ENCODE measurements around the gene FEV. TPM values are rescaled to one million over a fixed set of nuclear protein-coding genes. Genes with fewer than 3 reads are reported as not detected.

Gene FEV
- polyA plus RNA-seq, 1 donor (not counting 4 experiments of a cell fraction or from before 2014, with no cell fraction given) = not detected

DNA sequence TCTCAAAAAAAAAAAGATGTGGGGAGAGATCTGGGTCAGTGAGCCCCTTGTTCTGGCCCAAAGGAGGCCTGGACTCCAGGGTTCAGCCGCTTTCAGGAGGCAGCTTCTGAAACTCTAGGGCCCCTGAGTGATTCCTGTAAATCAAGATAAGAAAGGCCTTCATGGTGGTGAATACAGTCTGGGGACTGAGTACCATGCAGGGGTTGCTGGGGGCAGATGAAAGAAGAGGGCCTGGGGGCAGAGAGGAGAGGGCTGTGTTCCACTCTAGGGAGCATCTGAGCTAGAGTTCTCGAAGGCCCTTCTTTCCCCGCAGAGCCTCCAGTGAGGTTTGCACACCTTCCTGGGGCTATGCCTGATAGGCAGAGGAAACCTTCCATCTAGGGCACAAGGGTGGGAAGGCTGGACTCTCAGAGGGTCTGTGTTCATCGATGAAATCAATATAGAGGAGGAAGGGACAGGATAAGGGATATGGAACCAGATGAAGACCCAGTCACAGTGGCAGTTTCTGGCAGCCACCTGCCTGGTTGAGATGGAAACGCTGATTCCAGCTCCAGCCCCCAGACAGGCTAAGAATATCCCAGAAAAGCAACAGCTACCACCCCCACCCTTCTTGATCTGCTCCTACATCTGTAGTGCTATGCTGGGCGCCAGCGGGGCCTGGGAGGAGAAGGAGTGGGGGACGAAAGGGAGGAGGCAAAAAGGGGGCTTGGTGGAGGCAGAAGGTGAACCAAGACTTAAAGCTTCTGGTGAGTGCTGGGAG, 30.3 kb downstream of the FEV start:
- H3K9ac ChIP-seq (ENCODE audit: control insufficient read depth, extremely low read depth, insufficient read depth, low read length) = no peak overlapping the region
- H2AFZ ChIP-seq (ENCODE audit: control insufficient read depth, low read length) = no peak overlapping the region
- no peak for TF ChIP-seq EZH2 (IDR thresholded peaks at IDR 0.05; ENCODE audit: low read length)
- TF ChIP-seq, protein P1, sequence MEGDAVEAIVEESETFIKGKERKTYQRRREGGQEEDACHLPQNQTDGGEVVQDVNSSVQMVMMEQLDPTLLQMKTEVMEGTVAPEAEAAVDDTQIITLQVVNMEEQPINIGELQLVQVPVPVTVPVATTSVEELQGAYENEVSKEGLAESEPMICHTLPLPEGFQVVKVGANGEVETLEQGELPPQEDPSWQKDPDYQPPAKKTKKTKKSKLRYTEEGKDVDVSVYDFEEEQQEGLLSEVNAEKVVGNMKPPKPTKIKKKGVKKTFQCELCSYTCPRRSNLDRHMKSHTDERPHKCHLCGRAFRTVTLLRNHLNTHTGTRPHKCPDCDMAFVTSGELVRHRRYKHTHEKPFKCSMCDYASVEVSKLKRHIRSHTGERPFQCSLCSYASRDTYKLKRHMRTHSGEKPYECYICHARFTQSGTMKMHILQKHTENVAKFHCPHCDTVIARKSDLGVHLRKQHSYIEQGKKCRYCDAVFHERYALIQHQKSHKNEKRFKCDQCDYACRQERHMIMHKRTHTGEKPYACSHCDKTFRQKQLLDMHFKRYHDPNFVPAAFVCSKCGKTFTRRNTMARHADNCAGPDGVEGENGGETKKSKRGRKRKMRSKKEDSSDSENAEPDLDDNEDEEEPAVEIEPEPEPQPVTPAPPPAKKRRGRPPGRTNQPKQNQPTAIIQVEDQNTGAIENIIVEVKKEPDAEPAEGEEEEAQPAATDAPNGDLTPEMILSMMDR (optimal IDR thresholded peaks at IDR 0.05 in 1 of 3, IDR thresholded peaks at IDR 0.05 in 1 of 3, conservative IDR thresholded peaks at IDR 0.05 in 1 of 3; ENCODE audit: extremely low read depth in 1 of 3, insufficient read depth in 2 of 3, low read length in 3 of 3) = no peak
- no peaks in the 10 kb centered on the region for H3K4me1 ChIP-seq (ENCODE audit: control insufficient read depth, extremely low read depth, insufficient read depth, low read length)
- FAIRE-seq (no peak), DNase-seq (ENCODE audit: low read depth, low spot score) (no peak)
- no peaks in the 10 kb centered on the region for H4K20me1 ChIP-seq (ENCODE audit: control insufficient read depth, extremely low read depth, insufficient read depth, low read length)
- no peaks in the 10 kb centered on the region for H3K9me1 ChIP-seq (ENCODE audit: control insufficient read depth, extremely low read depth, insufficient read depth, low read length)
- no peaks in the 10 kb centered on the region for H3K9me3 ChIP-seq (ENCODE audit: control insufficient read depth, low read depth, low read length)
- no peak overlapping the region for H3K4me2 ChIP-seq (ENCODE audit: control insufficient read depth, extremely low read depth, insufficient read depth, low read depth, low read length)
- H3K27me3 ChIP-seq (ENCODE audit: control insufficient read depth, extremely low read depth, insufficient read depth, low read length) = peaks cover 32% of the 10 kb centered on the region
- dilution Hi-C loops (cut with MboI; ENCODE audit: extremely low pct_ligation_motif_present, low sequenced_read_pairs) = loop anchor here (5.0 kb wide), 1 partner anchor 32 kb away; no protein-coding TSS in a partner anchor
- H3K4me3 ChIP-seq (ENCODE audit: control insufficient read depth in 2 of 3, extremely low read depth in 1 of 3, insufficient read depth in 2 of 3, low read depth in 1 of 3, low read length in 3 of 3) = no peak overlapping the region
- no peak overlapping the region for H3K27ac ChIP-seq (ENCODE audit: control insufficient read depth, insufficient read depth, low read length)
- H3K79me2 ChIP-seq (ENCODE audit: control insufficient read depth, insufficient read depth, low read length) = no peaks in the 10 kb centered on the region
- H3K36me3 ChIP-seq (ENCODE audit: control insufficient read depth in 2 of 2, extremely low read depth in 1 of 2, insufficient read depth in 2 of 2, low read length in 2 of 2) = no peaks in the 10 kb centered on the region

DNA sequence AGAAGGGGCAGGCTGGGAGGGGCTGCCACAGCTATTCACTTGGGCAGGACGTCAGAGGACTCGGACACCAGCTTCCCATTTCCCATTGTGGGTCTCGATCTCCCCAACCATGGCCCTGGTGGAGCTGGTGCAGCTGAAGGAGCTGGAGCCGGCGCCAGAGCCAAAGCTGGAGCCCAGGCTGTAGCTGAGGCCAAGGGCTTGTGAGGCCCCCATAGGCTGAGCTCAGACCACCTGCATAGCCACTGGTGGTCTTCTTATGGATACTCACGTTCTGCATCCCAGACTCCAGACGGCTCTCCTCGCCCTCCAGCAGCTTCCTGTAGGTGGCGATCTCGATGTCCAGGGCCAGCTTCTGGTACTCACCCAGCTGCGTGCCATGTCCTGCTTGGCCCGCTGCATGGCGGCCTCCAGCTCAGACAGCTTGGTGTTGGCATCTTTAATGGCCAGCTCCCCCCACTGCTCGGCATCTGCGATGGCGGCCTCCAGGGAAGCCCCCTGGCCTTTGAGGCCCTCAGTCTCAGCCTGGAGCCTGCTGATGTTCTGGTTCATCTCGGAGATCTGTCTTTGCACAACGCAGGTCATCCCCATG, 31.5 kb downstream of the FEV start:
- Histone ChIP-seq H3K4me2 (ENCODE audit: control insufficient read depth, extremely low read depth, insufficient read depth, low read depth, low read length) (no peak overlapping the region), H3K9me3 (ENCODE audit: control insufficient read depth, low read depth, low read length) (no peaks in the 10 kb centered on the region), H3K4me1 (ENCODE audit: control insufficient read depth, extremely low read depth, insufficient read depth, low read length) (no peaks in the 10 kb centered on the region), H2AFZ (ENCODE audit: control insufficient read depth, low read length) (no peak overlapping the region), H3K4me3 (ENCODE audit: control insufficient read depth in 2 of 3, extremely low read depth in 1 of 3, insufficient read depth in 2 of 3, low read depth in 1 of 3, low read length in 3 of 3) (no peak overlapping the region), H3K79me2 (ENCODE audit: control insufficient read depth, insufficient read depth, low read length) (no peaks in the 10 kb centered on the region), H3K9me1 (ENCODE audit: control insufficient read depth, extremely low read depth, insufficient read depth, low read length) (no peaks in the 10 kb centered on the region), H3K36me3 (ENCODE audit: control insufficient read depth in 2 of 2, extremely low read depth in 1 of 2, insufficient read depth in 2 of 2, low read length in 2 of 2) (no peaks in the 10 kb centered on the region), H4K20me1 (ENCODE audit: control insufficient read depth, extremely low read depth, insufficient read depth, low read length) (no peaks in the 10 kb centered on the region), H3K9ac (ENCODE audit: control insufficient read depth, extremely low read depth, insufficient read depth, low read length) (no peak overlapping the region), H3K27ac (ENCODE audit: control insufficient read depth, insufficient read depth, low read length) (no peak overlapping the region), H3K27me3 (ENCODE audit: control insufficient read depth, extremely low read depth, insufficient read depth, low read length) (peaks cover 20% of the 10 kb centered on the region)
- TF ChIP-seq, protein P1 (optimal IDR thresholded peaks at IDR 0.05 in 1 of 3, IDR thresholded peaks at IDR 0.05 in 1 of 3, conservative IDR thresholded peaks at IDR 0.05 in 1 of 3; ENCODE audit: extremely low read depth in 1 of 3, insufficient read depth in 2 of 3, low read length in 3 of 3) = peak in 2 of 3 experiments; percentile 20 to 37
- TF ChIP-seq EZH2 (IDR thresholded peaks at IDR 0.05; ENCODE audit: low read length) = no peak
- FAIRE-seq (no peak), DNase-seq (ENCODE audit: low read depth, low spot score) (no peak)
- dilution Hi-C loops (cut with MboI; ENCODE audit: extremely low pct_ligation_motif_present, low sequenced_read_pairs) = no loop called here

Data from keratinocyte (primary cell).